Measurements from ENCODE around the gene IL24. TPM values are rescaled to one million over a fixed set of nuclear protein-coding genes. Genes with fewer than 3 reads are reported as not detected.

IL24 gene
- polyA plus RNA-seq, 2 of the 4 experiments (the other 2 are of a cell fraction), result 0.04 TPM; not detected in 1

- no peak overlapping the region for H3K4me3 ChIP-seq
- H3K27ac ChIP-seq, result peak overlapping the region in 1 of 2 experiments; percentile 86; a peak in 1 of 6 replicates
- ATAC-seq (no peak), FAIRE-seq (no peak), DNase-seq (ENCODE audit: low read depth in 1 of 2, low spot score in 1 of 2) (no peak)
- ChIA-PET CTCF (interaction anchor here (1.2 to 2.8 kb wide), 2 partner anchors 29 to 463 kb away, joined by 4 to 8 read pairs; no protein-coding TSS in a partner anchor), POLR2A (no interaction called here)
- peaks cover 26% of the 10 kb centered on the region for H3K4me1 ChIP-seq
- WGBS (ENCODE audit: missing lambda C conversion rate), result 92% methylated on average over 2 of the region's 2 CpGs
- 0 out of 3 replicates have a peak, but pooled peaks cover 5% of the 10 kb centered on the region for H3K9me3 ChIP-seq
- TF ChIP-seq MAZ (IDR thresholded peaks at IDR 0.05; ENCODE audit: borderline replicate concordance, low read depth, low read length), result no peak
- no peak for TF ChIP-seq HOXB13 (CRISPR knock-in tag; IDR thresholded peaks at IDR 0.05; ENCODE audit: low read depth)
- no peak for TF ChIP-seq RCOR1 (IDR thresholded peaks at IDR 0.05; ENCODE audit: low read depth, low read length)
- TF ChIP-seq POLR2AphosphoS2 (conservative IDR thresholded peaks at IDR 0.05; ENCODE audit: low read length), result no peak
- TF ChIP-seq HMGXB4 (CRISPR knock-in tag; IDR thresholded peaks at IDR 0.05; ENCODE audit: borderline replicate concordance), result no peak
- TF ChIP-seq BCL3 (IDR thresholded peaks at IDR 0.05), result no peak
- TF ChIP-seq MAX (IDR thresholded peaks at IDR 0.05), result no peak
- no peak for TF ChIP-seq RNF2 (IDR thresholded peaks at IDR 0.05; ENCODE audit: borderline replicate concordance, low read depth)
- no peak for TF ChIP-seq FOSB (CRISPR knock-in tag; IDR thresholded peaks at IDR 0.05)
- TF ChIP-seq KDM5A (IDR thresholded peaks at IDR 0.05), result no peak
- H3K4me2 ChIP-seq, result no peak overlapping the region
Observed at GRCh38 chr1:206953626-206954025, 56.4 kb downstream of the IL24 start.

Other genes starting within 250 kb of the IL24 start
- 37.2 and 48.5 TPM in 2 replicates for gene MAPKAPK2, start 212.5 kb upstream of the IL24 start, polyA plus RNA-seq (2011; rRNA removed)
- 36.5 to 43.8 TPM (median 43.0 TPM) in 3 replicates for gene MAPKAPK2, start 212.5 kb upstream of the IL24 start, polyA plus RNA-seq (2017; fragmentation: RNase III; extraction: RNeasy Plus Mini Kit Qiagen cat#74134 plus additional on column Dnase treatment)
- gene IL19, start 126.7 kb upstream of the IL24 start, polyA plus RNA-seq (2011; rRNA removed), result not detected in 2 replicates
- not detected in 3 replicates for gene IL19, start 126.7 kb upstream of the IL24 start, polyA plus RNA-seq (2017; fragmentation: RNase III; extraction: RNeasy Plus Mini Kit Qiagen cat#74134 plus additional on column Dnase treatment)
- gene IL10, start 124.9 kb upstream of the IL24 start, polyA plus RNA-seq (2011; rRNA removed), result not detected in 2 replicates
- not detected in 3 replicates for gene IL10, start 124.9 kb upstream of the IL24 start, polyA plus RNA-seq (2017; fragmentation: RNase III; extraction: RNeasy Plus Mini Kit Qiagen cat#74134 plus additional on column Dnase treatment)
- gene IL20, start 31.8 kb upstream of the IL24 start, polyA plus RNA-seq (2011; rRNA removed), result 0.05 and 0.13 TPM in 2 replicates
- not detected in 3 replicates for gene IL20, start 31.8 kb upstream of the IL24 start, polyA plus RNA-seq (2017; fragmentation: RNase III; extraction: RNeasy Plus Mini Kit Qiagen cat#74134 plus additional on column Dnase treatment)
- gene FCMR, start 24.5 kb downstream of the IL24 start, polyA plus RNA-seq (2011; rRNA removed), result 0.19 and 0.73 TPM in 2 replicates
- gene FCMR, start 24.5 kb downstream of the IL24 start, polyA plus RNA-seq (2017; fragmentation: RNase III; extraction: RNeasy Plus Mini Kit Qiagen cat#74134 plus additional on column Dnase treatment), result 0.93 to 1.3 TPM (median 1.0 TPM) in 3 replicates
- 0.01 and 0.03 TPM in 2 replicates for gene PIGR, start 49.0 kb downstream of the IL24 start, polyA plus RNA-seq (2011; rRNA removed)
- gene PIGR, start 49.0 kb downstream of the IL24 start, polyA plus RNA-seq (2017; fragmentation: RNase III; extraction: RNeasy Plus Mini Kit Qiagen cat#74134 plus additional on column Dnase treatment), result not detected in 3 replicates
- not detected in 2 replicates for gene FCAMR, start 73.0 kb downstream of the IL24 start, polyA plus RNA-seq (2011; rRNA removed)
- not detected in 3 replicates for gene FCAMR, start 73.0 kb downstream of the IL24 start, polyA plus RNA-seq (2017; fragmentation: RNase III; extraction: RNeasy Plus Mini Kit Qiagen cat#74134 plus additional on column Dnase treatment)
- gene C1orf116, start 135.3 kb downstream of the IL24 start, polyA plus RNA-seq (2011; rRNA removed), result 2.0 and 2.2 TPM in 2 replicates
- 3.2 to 3.6 TPM (median 3.4 TPM) in 3 replicates for gene C1orf116, start 135.3 kb downstream of the IL24 start, polyA plus RNA-seq (2017; fragmentation: RNase III; extraction: RNeasy Plus Mini Kit Qiagen cat#74134 plus additional on column Dnase treatment)
- 6.9 and 7.0 TPM in 2 replicates for gene YOD1, start 153.8 kb downstream of the IL24 start, polyA plus RNA-seq (2011; rRNA removed)
- 9.5 to 10.3 TPM (median 10.3 TPM) in 3 replicates for gene YOD1, start 153.8 kb downstream of the IL24 start, polyA plus RNA-seq (2017; fragmentation: RNase III; extraction: RNeasy Plus Mini Kit Qiagen cat#74134 plus additional on column Dnase treatment)
- 6.8 and 7.4 TPM in 2 replicates for gene PFKFB2, start 155.8 kb downstream of the IL24 start, polyA plus RNA-seq (2011; rRNA removed)
- 7.6 to 8.4 TPM (median 8.1 TPM) in 3 replicates for gene PFKFB2, start 155.8 kb downstream of the IL24 start, polyA plus RNA-seq (2017; fragmentation: RNase III; extraction: RNeasy Plus Mini Kit Qiagen cat#74134 plus additional on column Dnase treatment)
- gene C4BPB, start 191.4 kb downstream of the IL24 start, polyA plus RNA-seq (2011; rRNA removed), result 0.57 and 0.74 TPM in 2 replicates
- gene C4BPB, start 191.4 kb downstream of the IL24 start, polyA plus RNA-seq (2017; fragmentation: RNase III; extraction: RNeasy Plus Mini Kit Qiagen cat#74134 plus additional on column Dnase treatment), result 4.9 to 9.5 TPM (median 5.1 TPM) in 3 replicates
- 3.6 and 4.9 TPM in 2 replicates for gene C4BPA, start 206.8 kb downstream of the IL24 start, polyA plus RNA-seq (2011; rRNA removed)
- 0.92 to 1.4 TPM (median 1.0 TPM) in 3 replicates for gene C4BPA, start 206.8 kb downstream of the IL24 start, polyA plus RNA-seq (2017; fragmentation: RNase III; extraction: RNeasy Plus Mini Kit Qiagen cat#74134 plus additional on column Dnase treatment)